Activated T-cell treated with anti-CD3 and anti-CD28 coated beads, Interleukin-2, amount 50 U/mL, for 48 hours (primary cell): ENCODE data around the gene CTPS1.

Experiments used
- DNase-seq, 2 experiments: peaks; one replicate each; pipeline ENCODE4 v3.0.0-alpha.2; 2020

CTPS1 gene

DNA sequence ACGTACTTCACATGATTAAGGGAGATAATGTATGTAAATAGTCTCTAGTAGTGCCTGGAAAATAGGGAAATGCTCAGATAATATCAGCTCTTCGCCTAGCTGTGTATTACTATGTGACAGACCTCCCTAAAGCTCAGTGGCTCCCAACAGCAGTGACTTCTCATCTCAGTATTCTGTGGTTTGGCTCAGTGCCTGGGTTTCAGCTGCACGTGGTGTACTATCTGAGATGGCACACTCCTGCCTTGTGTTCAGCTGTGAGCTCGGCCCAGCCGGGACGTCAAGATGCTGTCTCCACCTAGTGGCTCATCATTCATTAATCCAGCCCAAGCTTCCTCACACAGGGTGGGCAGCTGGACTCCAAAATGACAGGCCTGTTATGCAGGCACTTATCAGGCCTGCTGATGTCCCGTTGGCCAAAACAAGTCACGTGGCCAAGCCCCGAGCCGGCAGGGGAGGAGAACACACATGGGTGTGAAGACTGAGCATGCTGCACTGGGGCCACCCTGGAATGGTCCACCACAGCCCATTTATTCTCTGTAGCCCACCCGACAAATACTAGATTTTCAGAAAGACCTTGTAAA is 24.2 kb downstream of the CTPS1 start:
- peak; percentile 87 to 89 for DNase-seq

DNA sequence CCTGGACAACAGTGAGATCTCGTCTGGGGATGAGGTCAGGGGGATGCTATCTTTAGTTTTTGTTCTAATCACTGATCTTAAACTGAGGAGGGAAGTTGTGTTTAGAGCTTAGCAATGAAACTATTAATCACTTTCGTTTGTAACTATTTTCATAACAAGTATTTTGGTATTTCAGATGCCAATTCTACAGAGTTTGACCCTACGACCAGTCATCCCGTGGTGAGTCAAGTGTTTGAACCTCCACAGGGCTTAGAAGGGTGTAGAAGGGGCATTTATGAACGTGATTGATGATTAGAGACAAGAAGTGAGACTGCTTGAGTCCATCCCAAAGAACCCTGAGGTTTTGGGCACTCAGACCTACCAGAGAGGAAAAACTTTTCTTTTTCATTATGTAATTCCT is 26.4 kb downstream of the CTPS1 start:
- DNase-seq: no peak

DNA sequence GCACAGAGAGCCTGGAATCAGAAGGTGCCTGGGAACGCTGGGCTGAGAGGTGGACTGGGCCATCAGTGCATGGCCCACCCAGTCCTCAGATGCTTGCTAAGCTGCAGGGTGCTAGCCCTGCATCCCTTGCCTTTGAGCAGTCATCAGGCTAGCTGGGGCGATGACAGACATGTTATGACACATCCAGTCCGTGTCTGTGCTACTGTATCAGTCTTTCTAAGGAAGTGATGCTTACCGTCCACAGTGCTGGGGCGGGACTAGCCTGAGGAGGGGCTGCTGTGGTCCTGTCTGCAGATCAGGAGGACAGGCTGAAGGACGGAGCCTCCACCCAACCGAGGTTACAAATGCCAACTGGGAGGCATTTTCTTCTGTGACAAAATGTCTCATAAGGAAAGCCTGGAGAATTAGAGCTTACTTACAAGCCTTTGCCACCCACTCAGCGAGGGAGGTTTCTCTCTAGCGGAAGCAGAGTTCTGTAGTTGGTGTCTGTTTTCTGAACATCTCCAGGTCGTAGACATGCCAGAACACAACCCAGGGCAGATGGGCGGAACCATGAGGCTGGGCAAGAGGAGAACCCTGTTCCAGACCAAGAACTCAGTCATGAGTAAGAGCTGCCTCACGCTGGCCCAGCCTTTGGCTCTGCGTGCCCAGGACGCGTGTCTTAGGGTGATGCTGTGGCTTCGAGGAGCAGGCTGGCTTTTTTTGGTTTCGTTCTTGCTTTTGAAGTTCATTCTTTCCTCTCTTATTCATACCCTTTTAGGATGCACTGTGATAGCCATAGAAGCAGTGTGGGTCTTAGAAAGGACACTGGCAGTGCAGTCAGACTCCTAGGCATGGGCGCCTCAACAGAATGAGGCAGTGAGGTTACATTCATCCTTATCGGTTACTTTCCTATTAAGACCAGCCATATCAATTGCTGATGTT is 27.7 kb downstream of the CTPS1 start:
- no peak for DNase-seq

DNA sequence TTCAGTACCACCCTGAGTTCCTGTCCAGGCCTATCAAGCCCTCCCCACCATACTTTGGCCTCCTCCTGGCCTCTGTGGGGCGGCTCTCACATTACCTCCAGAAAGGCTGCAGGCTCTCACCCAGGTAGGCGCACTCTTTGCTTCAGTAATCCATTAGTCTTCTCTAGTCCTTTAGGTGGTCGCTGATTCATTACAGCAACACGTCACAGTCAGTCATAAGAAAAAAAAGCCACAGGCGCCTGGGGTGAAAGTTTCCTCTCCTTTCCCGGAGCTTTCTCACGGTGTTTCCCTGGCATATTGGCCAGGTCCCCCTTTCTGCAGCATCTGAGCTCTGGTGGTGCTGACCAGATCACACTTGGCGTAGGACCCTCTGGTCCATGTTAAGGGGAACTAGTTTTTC is 30.0 kb downstream of the CTPS1 start:
- DNase-seq: no peak

DNA sequence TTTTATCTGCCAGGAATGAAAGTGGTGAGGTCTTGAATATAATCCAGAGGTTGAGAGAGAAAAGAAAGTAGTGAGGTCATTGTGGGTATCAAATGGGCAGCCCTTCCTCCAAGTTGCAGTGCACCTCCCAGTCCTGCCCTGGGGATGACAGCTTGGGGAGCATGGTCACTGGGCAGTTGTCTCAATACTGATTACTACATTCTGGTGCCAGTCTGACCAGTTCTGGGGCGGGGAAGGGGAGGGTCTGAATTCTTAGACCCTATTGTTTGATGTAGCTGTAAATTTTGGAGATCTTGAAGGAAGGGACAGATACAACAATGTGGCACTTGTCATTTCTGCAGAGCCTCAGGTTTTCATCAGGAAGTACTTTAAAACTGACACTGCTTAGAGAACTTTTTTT is 30.8 kb downstream of the CTPS1 start:
- DNase-seq: no peak

DNA sequence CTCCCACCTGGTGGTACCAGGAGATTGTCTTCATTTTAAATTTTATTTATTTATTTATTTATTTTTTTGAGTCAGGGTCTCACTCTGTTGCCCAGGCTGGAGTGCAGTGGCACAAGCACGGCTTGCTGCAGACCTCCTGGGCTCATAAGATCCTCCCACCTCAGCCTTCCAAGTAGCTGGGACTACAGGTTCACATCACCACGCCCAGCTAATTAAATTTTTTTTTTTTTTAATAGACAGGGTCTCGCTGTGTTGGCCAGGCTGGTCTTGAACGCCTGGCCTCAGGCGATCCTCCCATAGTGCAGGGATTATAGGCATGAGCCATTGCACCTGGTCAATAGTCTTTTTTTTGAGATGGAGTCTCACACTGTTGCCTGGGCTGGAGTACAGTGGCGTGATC is 33.5 kb downstream of the CTPS1 start:
- DNase-seq: no peak

DNA sequence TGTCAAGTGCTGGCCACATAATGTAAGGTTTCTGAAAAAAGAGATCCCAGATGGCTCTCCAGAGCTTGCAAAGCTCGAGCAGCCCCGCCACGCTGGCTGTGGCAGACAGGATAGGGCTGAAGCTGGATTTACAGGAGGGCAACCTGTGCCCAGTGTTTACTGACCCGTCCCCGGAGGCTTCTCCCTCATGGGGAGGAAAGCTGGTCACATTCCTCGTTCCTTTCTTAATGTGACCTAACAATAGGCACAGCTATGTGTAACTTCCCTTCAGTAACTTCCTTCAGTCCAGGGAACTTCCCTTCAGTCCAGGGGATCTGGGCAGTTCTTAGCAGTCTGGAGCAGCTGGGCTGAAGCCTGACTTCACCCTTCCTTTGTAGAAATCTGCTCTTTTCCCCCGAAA is 34.3 kb downstream of the CTPS1 start:
- no peak for DNase-seq

DNA sequence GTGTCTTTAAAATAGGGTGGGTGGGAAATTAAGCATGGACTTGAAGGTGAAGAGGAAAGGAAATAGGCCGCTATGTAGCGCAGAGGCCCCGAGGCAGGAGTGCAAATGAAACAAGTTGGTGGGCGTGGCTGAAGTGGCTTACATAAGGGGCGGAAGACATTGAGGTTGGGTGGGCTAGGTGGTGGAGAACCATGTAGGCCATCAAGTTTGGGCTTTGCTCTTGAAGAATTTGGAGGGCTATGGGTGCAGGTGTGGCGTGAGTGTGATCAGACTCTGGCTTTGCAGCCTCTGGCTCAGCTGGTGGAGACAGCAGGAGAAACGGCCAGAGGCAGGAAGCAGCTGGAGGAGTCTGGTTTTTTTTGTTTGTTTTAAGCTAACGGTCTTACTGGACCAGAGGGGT is 35.4 kb downstream of the CTPS1 start:
- no peak for DNase-seq

DNA sequence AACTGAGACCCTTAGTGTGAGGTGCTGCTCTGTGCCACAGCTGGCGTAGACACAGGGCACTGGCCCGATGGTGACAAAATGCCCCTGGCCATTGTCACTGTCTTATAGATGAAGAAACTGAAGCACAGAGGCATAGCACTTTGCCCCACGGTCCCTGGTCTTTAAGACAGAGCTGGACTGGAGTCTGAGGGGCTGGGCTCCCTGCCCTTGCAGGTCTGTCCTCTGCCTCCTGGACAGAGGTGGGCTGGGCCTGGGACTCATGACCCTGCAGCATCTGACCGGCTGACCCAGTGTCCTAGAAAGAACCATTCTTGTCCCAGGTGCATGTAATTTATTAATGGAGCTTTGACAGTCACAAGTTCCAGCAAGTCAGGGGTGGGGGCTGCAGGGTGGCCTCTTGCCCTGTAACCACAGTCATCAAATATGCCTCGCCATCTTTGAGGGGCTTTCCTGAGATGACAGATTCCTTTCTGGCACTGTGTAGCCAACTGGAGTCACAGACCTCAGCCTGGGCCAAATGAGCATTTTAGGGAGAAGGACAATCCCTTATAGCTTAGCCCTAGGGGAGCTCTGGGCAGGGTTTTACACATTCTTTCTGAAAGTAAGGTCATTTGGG is 35.9 kb downstream of the CTPS1 start:
- DNase-seq: no peak

DNA sequence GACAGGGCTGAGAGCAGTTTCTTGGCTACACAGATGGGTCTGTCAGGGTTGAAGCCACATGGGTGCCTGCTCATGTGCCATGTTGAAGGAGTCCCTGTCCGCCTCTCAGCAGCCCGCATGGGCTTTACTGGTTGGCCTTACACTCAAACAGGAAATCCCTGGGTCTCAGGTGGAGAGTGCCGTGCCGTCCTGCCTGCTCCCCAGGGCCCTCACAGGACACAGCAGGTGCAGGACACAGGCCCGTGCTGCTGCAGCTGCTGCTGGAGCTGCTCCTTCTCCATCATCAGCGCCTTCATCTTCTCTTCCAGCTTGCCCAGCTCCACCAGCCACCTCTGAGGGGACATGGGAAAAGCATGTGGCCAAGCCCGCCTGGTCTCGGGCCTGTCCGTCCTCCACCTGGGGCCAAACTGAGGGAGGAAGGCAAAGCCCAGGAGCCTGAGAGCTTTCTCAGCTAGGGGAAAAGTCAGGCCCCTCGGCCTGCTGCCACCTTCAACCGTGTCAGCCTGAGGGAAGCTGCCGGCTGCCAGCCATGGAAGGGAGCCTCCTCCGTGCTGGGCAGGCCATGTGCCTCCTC is 36.5 kb downstream of the CTPS1 start:
- no peak for DNase-seq

DNA sequence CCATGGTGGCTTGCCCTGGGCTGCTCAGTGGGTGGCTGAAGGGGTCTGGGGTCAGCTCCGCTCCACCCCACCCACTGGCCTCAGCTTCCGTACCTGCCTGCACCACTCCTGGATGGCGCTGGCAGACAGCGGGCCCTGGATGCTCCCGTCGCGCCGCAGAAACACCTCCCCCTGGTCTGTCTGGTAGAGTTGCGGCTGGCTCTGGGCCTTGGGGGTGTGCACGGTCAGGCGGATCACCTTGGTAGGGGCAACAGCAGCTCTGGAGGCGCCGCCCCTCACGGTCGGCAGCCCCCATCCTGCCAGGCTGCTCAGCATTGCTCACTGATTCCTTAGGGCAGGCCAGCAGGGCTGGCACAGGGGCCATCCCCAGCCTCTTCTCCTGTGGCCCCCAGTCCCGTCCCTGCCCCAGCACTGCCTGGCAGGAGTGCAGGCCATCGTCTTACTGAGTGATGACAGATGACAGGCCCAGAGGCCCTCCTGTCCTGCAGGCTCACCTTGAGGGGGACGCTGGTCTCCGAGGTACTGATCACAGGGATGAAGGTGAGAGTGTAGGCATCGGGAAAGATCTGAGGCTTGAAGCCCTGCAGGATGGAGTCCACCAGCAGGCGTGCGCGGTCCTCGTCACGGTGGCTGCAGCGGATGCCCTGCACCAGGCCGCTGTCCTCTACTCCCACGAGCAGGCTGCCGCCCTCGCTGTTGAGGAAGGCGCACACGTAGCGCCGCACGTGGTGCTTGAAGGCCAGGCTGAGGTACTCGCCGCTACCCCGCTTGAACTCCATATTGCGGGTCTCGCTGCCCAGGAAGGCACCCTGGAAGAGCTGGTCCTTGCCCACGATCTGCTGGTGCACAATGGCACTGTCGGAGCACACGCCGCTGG is 37.9 kb downstream of the CTPS1 start:
- DNase-seq: no peak

DNA sequence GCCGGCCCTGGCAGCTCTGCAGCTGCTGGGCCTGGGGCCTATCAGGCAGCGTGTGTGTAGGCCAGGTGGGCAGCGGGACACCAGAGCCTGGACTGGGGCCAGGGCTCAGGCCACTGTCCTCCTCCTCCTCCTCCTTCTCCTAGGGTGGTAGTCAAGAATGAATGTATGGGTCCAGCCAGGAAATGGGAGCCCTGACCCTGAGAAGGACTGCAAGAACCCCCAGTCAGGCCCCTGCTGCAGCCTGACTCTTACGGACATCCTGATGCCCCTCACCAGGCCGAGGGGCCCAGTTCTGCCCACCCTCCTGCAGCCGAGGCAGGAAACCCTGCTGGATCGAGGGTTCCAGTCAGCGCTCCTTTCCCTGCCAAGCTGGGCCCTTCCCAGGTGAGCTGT is 38.5 kb downstream of the CTPS1 start:
- no peak for DNase-seq

DNA sequence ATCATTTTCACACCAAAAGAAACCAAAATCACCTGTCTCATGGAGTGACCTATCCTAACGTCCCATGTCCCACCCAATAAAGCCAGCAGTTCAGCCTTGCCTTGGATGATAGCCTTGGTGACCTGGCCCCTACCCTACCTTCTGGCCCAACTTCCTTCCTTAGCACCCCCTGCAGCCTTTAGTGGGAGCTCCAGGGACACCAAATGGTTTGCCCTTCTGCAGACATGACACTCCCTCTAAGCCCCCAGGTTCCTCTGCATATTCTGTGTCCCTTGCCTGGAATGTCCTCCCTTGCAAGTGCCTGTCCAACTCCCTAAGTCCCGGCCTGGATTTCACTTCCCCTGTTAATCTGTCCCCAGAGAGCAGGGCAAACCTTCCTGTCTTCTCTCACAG is 39.9 kb downstream of the CTPS1 start:
- no peak for DNase-seq

DNA sequence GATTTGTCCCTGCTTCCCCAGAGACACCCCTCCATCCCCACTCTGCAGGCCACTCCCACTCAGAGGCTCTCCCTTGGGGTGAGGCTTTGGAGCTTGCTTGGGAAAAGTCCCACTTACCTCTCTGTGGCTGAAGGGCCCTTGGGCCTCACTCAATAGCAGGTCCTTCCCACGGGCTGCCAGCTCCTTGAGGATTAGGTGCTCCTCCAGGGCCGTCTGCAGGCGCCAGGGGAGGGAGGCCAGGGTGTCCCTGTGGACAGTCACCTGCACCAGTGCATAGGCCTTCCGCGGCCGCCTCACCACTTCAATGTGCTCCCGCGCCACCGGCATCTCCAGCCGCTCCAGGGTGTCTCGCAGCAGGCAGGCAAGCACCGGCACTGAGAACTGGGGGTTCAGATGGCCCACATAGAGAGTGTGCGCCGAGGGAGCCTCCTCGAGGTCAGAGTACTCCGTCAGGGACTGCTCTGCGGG is 40.6 kb downstream of the CTPS1 start:
- DNase-seq: no peak

DNA sequence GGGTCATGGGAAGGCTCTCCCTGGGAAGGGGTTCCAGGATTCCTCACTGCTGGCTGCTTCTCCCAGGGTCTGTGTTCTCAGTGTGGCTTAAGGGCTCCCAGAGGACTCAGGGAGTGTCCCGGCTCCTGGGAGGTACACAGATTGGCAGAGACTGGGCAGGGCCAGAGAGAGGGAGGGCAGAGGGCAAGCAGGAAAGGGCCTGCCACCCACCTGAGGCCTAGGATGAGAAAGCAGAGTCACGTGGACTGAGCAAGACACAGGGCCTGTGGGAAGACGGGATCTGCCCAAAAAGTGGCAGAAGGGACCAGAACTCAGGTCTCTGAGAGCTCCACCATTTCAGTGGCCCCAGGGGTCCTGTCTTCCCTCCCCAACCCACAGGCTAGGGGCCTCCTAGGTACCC is 41.2 kb downstream of the CTPS1 start:
- no peak for DNase-seq

DNA sequence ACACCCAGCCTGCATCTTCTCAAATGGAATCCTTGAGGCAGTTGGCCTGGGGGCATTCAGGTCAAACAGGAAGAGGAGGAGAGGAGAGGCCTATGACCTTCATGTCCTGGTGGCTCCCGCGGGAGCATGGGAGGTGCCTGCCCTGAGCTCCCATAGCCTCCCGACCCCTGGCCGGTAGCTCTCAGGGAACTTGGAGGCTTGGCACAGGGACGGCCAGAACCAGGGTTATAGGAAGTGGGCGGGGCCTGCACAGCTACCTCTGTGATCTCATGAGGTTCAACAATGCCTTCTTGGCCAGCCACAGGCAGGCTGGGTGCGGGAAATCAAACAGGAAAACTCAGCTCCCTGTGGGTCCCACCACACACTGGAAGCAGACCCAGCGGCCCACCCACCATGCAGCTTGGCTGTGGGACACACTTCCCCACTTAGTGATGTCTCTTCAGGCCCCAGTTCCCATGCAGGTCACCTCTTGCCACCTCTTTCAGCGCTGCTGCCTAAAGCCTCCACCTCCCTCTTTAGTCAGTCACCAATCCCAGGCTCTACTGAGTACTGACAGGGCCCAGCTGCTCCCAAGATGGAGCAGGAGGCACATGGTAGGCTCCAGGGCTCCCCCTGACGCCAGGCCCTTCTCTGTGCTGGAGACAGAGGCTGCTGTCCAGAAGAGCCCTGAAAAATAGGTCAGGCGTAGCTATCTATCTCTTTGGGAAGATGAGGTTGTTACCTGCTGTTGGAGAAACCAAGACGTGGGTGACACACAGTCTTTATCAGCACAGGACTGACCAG is 42.2 kb downstream of the CTPS1 start, which contains the start of gene SLFNL1:
Gene SLFNL1, minus strand, starts transcription at position 200 of the 783 bp plus-strand sequence. CDS start 1,065 bp downstream, outside the sequence.
- DNase-seq: no peak

DNA sequence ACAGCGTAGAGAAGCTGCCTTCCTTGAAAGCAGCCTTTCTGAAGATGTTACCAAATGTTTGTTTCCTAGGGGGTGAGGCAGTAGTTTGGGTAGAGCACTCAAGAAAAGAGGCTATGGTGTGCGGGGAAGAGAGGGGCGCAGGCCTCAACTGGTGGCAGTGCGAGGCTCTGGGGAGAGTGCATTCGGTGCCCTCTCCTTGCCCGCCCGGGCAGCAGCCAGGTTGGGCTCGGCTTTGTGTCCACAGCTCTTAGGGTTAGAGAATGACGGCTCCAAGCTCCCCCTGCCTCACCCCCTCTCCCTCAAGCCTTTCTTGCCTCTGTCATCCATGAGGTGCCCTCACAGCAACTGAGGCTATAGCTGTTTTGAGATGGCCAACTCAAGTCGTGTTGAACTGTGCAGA is 42.9 kb downstream of the CTPS1 start:
- DNase-seq: no peak

DNA sequence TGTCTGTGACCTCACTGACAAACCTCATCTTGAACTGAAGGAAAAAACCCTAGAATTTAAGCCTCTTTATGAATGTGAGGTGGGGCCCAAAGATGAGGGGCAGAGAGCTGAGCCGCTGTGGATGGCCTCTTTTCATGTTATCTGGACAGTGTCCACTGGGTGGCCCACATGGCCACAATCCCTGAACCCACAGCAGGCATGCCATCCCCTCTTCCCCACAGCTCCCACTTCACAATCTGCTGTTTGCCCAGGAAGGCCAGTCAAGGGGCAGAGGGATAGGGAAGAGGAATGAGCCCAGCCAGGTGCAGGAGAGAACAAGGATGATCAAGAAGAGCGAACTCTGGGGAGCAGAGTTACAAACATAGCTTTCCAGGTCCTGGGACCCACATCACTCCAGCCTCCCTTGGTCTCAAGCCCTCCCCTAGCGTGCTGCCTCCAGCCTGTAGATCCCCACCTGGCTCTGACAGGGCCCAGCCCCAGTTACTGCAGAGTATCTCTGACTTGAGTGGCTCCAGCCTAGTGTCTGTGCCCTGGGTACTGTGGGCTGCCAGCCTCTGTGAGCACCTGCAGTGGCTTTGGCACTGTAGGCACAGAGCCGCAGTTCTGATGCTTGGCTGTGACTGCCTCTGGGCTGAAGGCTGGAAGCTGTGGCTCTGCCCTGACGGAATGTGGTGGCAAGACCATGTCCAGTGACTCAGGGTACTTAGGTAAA is 43.9 kb downstream of the CTPS1 start:
- no peak for DNase-seq

DNA sequence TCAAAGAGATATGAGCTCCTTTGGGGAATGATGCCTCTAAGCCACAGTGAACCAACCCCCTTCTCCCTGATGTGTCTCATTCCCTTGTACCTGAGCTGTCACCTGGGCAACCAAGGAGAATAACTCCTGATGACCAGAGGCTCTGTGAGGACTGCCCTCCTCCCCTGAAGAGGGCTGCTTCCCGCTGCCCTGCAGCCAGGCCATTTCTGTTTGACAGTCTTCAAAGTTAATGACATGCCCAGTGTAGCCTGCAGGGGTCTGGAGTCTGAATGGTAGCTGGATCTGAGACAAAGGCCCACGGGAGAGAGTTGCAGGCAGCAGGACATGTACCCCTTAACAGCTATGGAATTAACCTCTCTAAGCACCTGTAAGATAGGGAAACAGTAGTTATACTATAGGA is 45.5 kb downstream of the CTPS1 start:
- DNase-seq: no peak

DNA sequence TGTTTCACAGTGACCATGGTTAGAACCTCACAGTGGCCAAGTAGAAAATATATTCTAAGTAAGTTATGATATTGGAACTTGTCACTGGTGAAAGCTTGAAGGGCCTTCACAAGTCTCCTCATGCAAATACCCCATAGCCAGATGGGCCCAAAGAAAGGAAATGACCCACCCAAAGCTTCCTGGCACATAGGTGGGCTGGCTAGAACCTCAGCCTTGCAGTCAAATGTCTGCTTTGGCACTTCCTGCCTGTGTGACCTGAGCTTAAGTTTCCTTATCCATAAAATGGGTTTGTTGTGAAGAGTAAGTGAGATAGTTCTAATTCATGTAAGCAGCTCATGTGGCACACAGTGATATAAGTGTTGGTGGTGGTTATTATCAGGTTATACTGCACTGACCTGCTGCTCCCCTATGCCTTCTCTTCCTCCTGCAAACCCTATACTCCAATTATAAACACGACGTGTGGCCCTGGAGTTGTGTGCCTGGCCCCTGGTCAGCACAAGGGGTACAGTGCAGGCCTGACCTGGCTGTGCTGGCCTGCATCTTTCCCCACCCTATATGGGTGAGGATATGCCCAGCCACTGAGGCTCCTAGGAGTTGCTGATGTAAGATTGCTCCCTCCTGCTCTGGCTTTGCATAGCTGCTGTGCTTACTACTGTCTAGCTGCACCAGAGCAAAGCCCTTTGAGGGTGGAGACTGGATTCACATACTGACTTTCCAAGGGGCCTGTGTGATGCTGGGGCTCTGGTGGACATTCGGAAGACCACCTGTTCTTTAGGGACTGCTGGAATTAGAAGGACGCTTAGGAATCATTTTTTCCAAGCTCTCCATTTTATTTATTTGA is 46.7 kb downstream of the CTPS1 start:
- no peak for DNase-seq
